GDM1 (cell line): Measurements from ENCODE around the gene CADPS2.

Experiments
- DNase-seq: peaks from one replicate; lab custom pipeline; 2025; lab: John Stamatoyannopoulos, UW

The CADPS2 gene

GRCh38 chr7:122309421-122309820 lies 576.8 kb downstream of the CADPS2 start:
- DNase-seq = no peak

- DNase-seq = no peak
Measured at GRCh38 chr7:122307228-122307621, 579.0 kb downstream of the CADPS2 start.

- no peak for DNase-seq
Measured at GRCh38 chr7:122306320-122307227, 579.7 kb downstream of the CADPS2 start.

GRCh38 chr7:122305475-122306319 lies 580.6 kb downstream of the CADPS2 start:
- no peak for DNase-seq

- no peak for DNase-seq
Measured at GRCh38 chr7:122304996-122305421, 581.3 kb downstream of the CADPS2 start.

- no peak for DNase-seq
Measured at GRCh38 chr7:122304319-122304975, 581.8 kb downstream of the CADPS2 start, which contains the start of gene FEZF1. Gene FEZF1 (minus strand): TSS chr7:122304750. CDS start chr7:122304437, 313 bp downstream.

GRCh38 chr7:122303531-122304318 lies 582.5 kb downstream of the CADPS2 start:
- no peak for DNase-seq

GRCh38 chr7:122302761-122303530 lies 583.3 kb downstream of the CADPS2 start:
- DNase-seq = no peak

- no peak for DNase-seq
Measured at GRCh38 chr7:122301858-122302760, 584.2 kb downstream of the CADPS2 start.

GRCh38 chr7:122300956-122301833 lies 585.1 kb downstream of the CADPS2 start:
- no peak for DNase-seq

- DNase-seq = no peak
Measured at GRCh38 chr7:122300211-122300932, 585.9 kb downstream of the CADPS2 start.

GRCh38 chr7:122299624-122300210 lies 586.5 kb downstream of the CADPS2 start:
- no peak for DNase-seq

GRCh38 chr7:122298618-122299017 lies 587.6 kb downstream of the CADPS2 start:
- DNase-seq = no peak

GRCh38 chr7:122298131-122298530 lies 588.1 kb downstream of the CADPS2 start:
- DNase-seq = no peak

GRCh38 chr7:122291189-122291588 lies 595.1 kb downstream of the CADPS2 start:
- no peak for DNase-seq

GRCh38 chr7:122290476-122290875 lies 595.8 kb downstream of the CADPS2 start:
- DNase-seq = no peak

GRCh38 chr7:122289426-122289825 lies 596.8 kb downstream of the CADPS2 start:
- no peak for DNase-seq
